Esophagus squamous epithelium (tissue), 4 donors: Measurements from ENCODE around the gene JARID2.

Source experiments
- CTCF ChIP-seq, 6 experiments: fragments of 450-650 bp in 4 of 6; fragments of 200-600 bp in 2 of 6; sonication (generic) in 2 of 6; IDR thresholded peaks; one replicate each; pipeline ENCODE4 v1.5.1; 2016 to 2019; ENCODE audit warnings: antibody characterized with exemption in 6 of 6, mild to moderate bottlenecking in 4 of 6, moderate library complexity in 4 of 6
- POLR2A ChIP-seq, 4 donors: fragments of 450-650 bp; IDR thresholded peaks; one replicate each; pipeline ENCODE4 v1.6.1; 2017; ENCODE audit warnings: antibody characterized with exemption in 4 of 4, mild to moderate bottlenecking in 4 of 4, moderate library complexity in 3 of 4

DNA sequence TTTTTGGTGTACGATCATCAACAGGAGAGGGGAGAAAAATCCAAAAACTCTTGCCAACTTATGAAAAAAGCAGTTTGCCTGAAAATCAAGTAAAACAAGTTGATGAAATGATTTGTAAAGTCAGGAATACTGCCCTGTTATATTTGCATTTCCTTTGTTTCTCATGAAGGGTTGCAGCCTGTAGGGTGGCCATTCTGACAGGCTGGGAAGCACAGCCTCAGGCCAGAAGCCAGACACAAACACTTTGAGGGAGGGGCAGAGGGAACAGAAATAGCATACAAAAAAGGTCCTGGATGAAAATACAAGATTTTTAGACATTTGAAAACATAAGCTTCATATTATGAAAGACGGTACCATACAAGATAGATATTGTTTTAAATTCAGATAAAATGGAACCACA lies 307.2 kb downstream of the JARID2 start:
- TF ChIP-seq CTCF (IDR thresholded peaks at IDR 0.05) (no peak), POLR2A (IDR thresholded peaks at IDR 0.05) (no peak)
